ENCODE results near the gene TMEM131. TPM values are rescaled to one million over a fixed set of nuclear protein-coding genes. Genes with fewer than 3 reads are reported as not detected.

Gene TMEM131
- total RNA-seq, 6 experiments from 2014 or later: 39.2 to 49.5 (median 45.1) TPM

DNA sequence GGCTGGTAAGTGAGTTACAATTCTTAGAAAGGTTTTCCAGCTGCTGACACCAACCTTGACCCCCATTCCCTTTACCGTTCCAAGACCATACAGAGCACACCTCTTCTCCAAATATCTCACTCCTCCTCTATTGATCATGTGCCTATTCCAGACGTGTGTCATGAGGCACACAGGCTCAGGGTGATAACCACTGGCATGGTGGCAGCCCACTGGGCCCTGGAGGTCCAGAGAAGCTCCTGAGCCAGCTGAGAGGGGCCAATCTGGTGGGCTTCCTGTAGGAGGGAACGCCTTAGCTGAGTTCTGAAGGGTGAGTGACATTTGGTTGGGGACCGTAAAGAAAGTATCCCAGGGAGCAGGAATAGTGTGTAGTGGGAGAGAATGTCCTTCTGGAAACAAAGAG lies 254.1 kb downstream of the TMEM131 start:
- Mint-ChIP-seq H3K9me3 (no peaks in the 10 kb centered on the region), H3K36me3 (ENCODE audit: low read depth) (peaks cover 13% of the 10 kb centered on the region), H3K27ac (no peak overlapping the region), H3K27me3 (ENCODE audit: insufficient read depth) (peaks cover 14% of the 10 kb centered on the region), H3K4me3 (no peak overlapping the region), H3K4me1 (ENCODE audit: low read depth) (peaks cover 21% of the 10 kb centered on the region)
- no peak for DNase-seq
- TF ChIP-seq, protein P1, sequence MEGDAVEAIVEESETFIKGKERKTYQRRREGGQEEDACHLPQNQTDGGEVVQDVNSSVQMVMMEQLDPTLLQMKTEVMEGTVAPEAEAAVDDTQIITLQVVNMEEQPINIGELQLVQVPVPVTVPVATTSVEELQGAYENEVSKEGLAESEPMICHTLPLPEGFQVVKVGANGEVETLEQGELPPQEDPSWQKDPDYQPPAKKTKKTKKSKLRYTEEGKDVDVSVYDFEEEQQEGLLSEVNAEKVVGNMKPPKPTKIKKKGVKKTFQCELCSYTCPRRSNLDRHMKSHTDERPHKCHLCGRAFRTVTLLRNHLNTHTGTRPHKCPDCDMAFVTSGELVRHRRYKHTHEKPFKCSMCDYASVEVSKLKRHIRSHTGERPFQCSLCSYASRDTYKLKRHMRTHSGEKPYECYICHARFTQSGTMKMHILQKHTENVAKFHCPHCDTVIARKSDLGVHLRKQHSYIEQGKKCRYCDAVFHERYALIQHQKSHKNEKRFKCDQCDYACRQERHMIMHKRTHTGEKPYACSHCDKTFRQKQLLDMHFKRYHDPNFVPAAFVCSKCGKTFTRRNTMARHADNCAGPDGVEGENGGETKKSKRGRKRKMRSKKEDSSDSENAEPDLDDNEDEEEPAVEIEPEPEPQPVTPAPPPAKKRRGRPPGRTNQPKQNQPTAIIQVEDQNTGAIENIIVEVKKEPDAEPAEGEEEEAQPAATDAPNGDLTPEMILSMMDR (IDR thresholded peaks at IDR 0.05): no peak

DNA sequence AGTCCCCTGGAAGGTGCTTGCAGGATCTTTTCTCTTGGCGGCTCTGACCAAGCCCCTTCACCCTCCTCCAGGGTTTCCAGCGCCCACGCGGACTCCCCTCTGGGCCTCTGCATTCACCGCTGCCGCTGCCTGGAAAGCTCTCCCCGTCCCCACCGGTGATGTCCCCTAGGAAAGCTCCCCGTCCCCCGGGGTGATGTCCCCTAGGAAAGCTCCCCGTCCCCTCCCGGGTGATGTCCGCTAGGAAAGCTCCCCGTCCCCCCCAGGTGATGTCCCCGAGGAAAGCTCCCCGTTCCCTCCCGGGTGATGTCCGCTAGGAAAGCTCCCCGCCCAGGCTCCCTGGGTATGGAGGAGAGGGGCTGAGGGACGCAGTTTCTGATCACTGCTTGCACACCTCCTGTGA lies 254.5 kb downstream of the TMEM131 start:
- Mint-ChIP-seq H3K9me3 (no peaks in the 10 kb centered on the region), H3K4me3 (no peak overlapping the region), H3K4me1 (ENCODE audit: low read depth) (peaks cover 21% of the 10 kb centered on the region), H3K27me3 (ENCODE audit: insufficient read depth) (peaks cover 14% of the 10 kb centered on the region), H3K27ac (no peak overlapping the region), H3K36me3 (ENCODE audit: low read depth) (peaks cover 13% of the 10 kb centered on the region)
- no peak for DNase-seq
- TF ChIP-seq, protein P1 (IDR thresholded peaks at IDR 0.05): no peak

GRCh38 chr2:97740590-97741182 lies 255.1 kb downstream of the TMEM131 start:
- Mint-ChIP-seq H3K4me1 (ENCODE audit: low read depth) (peaks cover 21% of the 10 kb centered on the region), H3K27me3 (ENCODE audit: insufficient read depth) (peaks cover 14% of the 10 kb centered on the region), H3K36me3 (ENCODE audit: low read depth) (peaks cover 13% of the 10 kb centered on the region), H3K9me3 (no peaks in the 10 kb centered on the region), H3K27ac (no peak overlapping the region), H3K4me3 (no peak overlapping the region)
- TF ChIP-seq, protein P1 (IDR thresholded peaks at IDR 0.05): peak; percentile 87
- DNase-seq: no peak

DNA sequence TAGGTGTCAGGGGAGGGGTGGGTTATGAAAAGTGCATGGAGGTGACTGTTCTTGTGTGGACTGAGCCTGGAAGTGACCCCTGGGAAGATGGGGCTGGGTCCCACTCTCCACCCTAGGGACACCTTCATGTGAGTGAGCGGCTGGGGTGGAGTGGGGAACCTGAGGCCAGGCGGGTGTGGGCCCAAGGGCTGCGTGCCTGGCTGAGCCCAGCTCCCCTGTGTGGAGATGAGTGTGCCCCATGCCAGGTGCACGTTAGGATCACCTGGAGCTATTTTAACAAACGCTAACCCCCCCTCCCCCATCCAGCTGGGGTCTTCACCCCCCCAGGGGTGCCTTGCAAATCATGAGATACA lies 255.9 kb downstream of the TMEM131 start:
- TF ChIP-seq, protein P1 (IDR thresholded peaks at IDR 0.05): no peak
- Mint-ChIP-seq H3K4me3 (no peak overlapping the region), H3K27me3 (ENCODE audit: insufficient read depth) (peaks cover 14% of the 10 kb centered on the region), H3K4me1 (ENCODE audit: low read depth) (peaks cover 21% of the 10 kb centered on the region), H3K9me3 (no peaks in the 10 kb centered on the region), H3K36me3 (ENCODE audit: low read depth) (peaks cover 13% of the 10 kb centered on the region), H3K27ac (no peak overlapping the region)
- DNase-seq: no peak

DNA sequence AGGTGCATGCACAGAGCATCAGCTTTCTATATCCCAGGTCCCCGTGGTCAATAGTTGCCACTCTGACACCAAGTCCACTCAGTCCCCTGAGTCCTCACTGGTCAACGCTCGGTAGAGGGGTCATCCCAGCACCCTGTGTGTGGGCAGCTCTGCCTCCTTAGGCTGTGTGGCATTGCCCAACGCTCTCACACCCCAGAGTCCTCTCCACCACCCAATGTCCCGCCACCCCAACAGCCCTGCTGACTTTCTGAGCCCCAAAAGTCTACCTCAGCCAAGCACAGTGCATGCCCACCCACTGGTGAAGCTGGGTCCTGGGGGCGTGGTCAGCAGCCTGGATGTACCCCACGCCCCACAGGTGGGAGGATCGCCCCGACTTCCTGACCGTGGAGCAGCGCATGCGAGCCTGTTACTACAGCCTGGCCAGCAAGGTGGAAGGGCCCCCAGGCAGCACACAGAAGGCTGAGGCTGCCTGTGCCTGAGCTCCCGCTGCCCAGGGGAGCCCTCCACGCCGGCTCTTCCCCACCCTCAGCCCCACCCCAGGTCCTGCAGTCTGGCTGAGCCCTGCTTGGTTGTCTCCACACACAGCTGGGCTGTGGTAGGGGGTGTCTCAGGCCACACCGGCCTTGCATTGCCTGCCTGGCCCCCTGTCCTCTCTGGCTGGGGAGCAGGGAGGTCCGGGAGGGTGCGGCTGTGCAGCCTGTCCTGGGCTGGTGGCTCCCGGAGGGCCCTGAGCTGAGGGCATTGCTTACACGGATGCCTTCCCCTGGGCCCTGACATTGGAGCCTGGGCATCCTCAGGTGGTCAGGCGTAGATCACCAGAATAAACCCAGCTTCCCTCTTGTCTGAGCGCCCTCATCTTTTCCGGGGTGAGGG lies 256.5 kb downstream of the TMEM131 start:
- TF ChIP-seq, protein P1 (IDR thresholded peaks at IDR 0.05): no peak
- Mint-ChIP-seq H3K27ac (no peak overlapping the region), H3K4me3 (no peak overlapping the region), H3K27me3 (ENCODE audit: insufficient read depth) (peaks cover 14% of the 10 kb centered on the region), H3K9me3 (no peaks in the 10 kb centered on the region), H3K36me3 (ENCODE audit: low read depth) (peaks cover 9% of the 10 kb centered on the region), H3K4me1 (ENCODE audit: low read depth) (peaks cover 21% of the 10 kb centered on the region)
- no peak for DNase-seq
